HepG2 (cell line): Measurements from ENCODE around the gene MTOR. TPM values are rescaled to one million over a fixed set of nuclear protein-coding genes. Genes with fewer than 3 reads are reported as not detected.
A peak's percentile ranks its signal among the peaks of the same experiment; 100 is the strongest.

ENCODE experiments used
- ARNT ChIP-seq: fragments of 450-650 bp; IDR thresholded peaks from 2 replicates; pipeline ENCODE4 v1.6.1; 2017
- ATRX ChIP-seq: sonication (generic); formaldehyde crosslinking; IDR thresholded peaks from 2 replicates; pipeline ENCODE4 v1.4.0; 2020; ENCODE audit warnings: missing genetic modification reagents, borderline replicate concordance
- CHD2 ChIP-seq: IDR thresholded peaks from 2 replicates; pipeline ENCODE4 v1.6.1; 2011; ENCODE audit warnings: low read depth, low read length, improper control_type of control experiment
- FOXP1 ChIP-seq, 2 experiments: fragments of 450-650 bp in 1 of 2; IDR thresholded peaks; 2 replicates each; pipeline ENCODE4 v1.6.1; 2017 to 2018; ENCODE audit warnings: antibody characterized with exemption in 1 of 2
- ISL2 ChIP-seq: sonication (generic); formaldehyde crosslinking; IDR thresholded peaks from 2 replicates; pipeline ENCODE4 v1.5.0; 2020; ENCODE audit warnings: missing genetic modification reagents
- MAFF ChIP-seq: IDR thresholded peaks from 2 replicates; pipeline ENCODE4 v1.6.1; 2011; ENCODE audit warnings: low read depth, low read length, improper control_type of control experiment
- NCOA1 ChIP-seq: sonication (generic); formaldehyde crosslinking; IDR thresholded peaks from 2 replicates; pipeline ENCODE4 v1.9.0; 2021; ENCODE audit warnings: missing genetic modification reagents
- NFATC3 ChIP-seq: sonication (generic); formaldehyde crosslinking; IDR thresholded peaks from 2 replicates; pipeline ENCODE4 v1.5.1; 2020; ENCODE audit warnings: mild to moderate bottlenecking, missing genetic modification reagents
- PLSCR1 ChIP-seq: sonication (generic); formaldehyde crosslinking; IDR thresholded peaks from 2 replicates; pipeline ENCODE4 v1.5.0; 2020; ENCODE audit warnings: missing genetic modification reagents, mild to moderate bottlenecking, borderline replicate concordance
- RCOR2 ChIP-seq: IDR thresholded peaks from 2 replicates; pipeline ENCODE4 v1.6.1; 2016; ENCODE audit warnings: missing biosample characterization, missing genetic modification reagents
- RFX5 ChIP-seq: IDR thresholded peaks from 2 replicates; pipeline ENCODE4 v1.6.1; 2011; ENCODE audit warnings: low read depth, low read length, improper control_type of control experiment
- SAFB2 ChIP-seq: sonication (generic); formaldehyde crosslinking; IDR thresholded peaks from 2 replicates; pipeline ENCODE4 v1.5.1; 2020; ENCODE audit warnings: missing genetic modification reagents, low read depth, mild to moderate bottlenecking, borderline replicate concordance
- SNAPC2 ChIP-seq: sonication (generic); formaldehyde crosslinking; IDR thresholded peaks from 2 replicates; pipeline ENCODE4 v1.8.1; 2022; ENCODE audit warnings: mild to moderate bottlenecking, missing genetic modification reagents
- SPEN ChIP-seq: sonication (generic); formaldehyde crosslinking; IDR thresholded peaks from 2 replicates; pipeline ENCODE4 v1.5.1; 2020; ENCODE audit warnings: low read depth, mild to moderate bottlenecking, missing genetic modification reagents
- SRSF9 ChIP-seq: fragments of 200-400 bp; formaldehyde crosslinking; IDR thresholded peaks from 2 replicates; pipeline ENCODE4 v1.6.1; 2018; ENCODE audit warnings: borderline replicate concordance, mild to moderate bottlenecking, low read depth, low read length; ENCODE audit not compliant: insufficient read depth, poor library complexity, severe bottlenecking
- TAF1 ChIP-seq: sonication (generic); formaldehyde crosslinking; IDR thresholded peaks from 2 replicates; pipeline ENCODE4 v1.4.0; 2020; ENCODE audit warnings: missing genetic modification reagents
- TRIM22 ChIP-seq: fragments of 450-650 bp; IDR thresholded peaks from 2 replicates; pipeline ENCODE4 v1.6.1; 2017
- ZBTB14 ChIP-seq: sonication (generic); formaldehyde crosslinking; IDR thresholded peaks from 2 replicates; pipeline ENCODE4 v1.4.0; 2020; ENCODE audit warnings: missing genetic modification reagents
- ZC3H13 ChIP-seq: sonication (generic); formaldehyde crosslinking; IDR thresholded peaks from 2 replicates; pipeline ENCODE4 v1.8.1; 2023; ENCODE audit warnings: mild to moderate bottlenecking, missing genetic modification reagents, moderate library complexity
- ZIK1 ChIP-seq: sonication (generic); formaldehyde crosslinking; IDR thresholded peaks from 2 replicates; pipeline ENCODE4 v1.5.0; 2020; ENCODE audit warnings: mild to moderate bottlenecking, low read depth, missing genetic modification reagents, borderline replicate concordance
- ZNF235 ChIP-seq: sonication (generic); formaldehyde crosslinking; IDR thresholded peaks from 2 replicates; pipeline ENCODE4 v1.8.1; 2023; ENCODE audit warnings: mild to moderate bottlenecking, missing genetic modification reagents, borderline replicate concordance
- ZNF570 ChIP-seq: sonication (generic); formaldehyde crosslinking; IDR thresholded peaks from 2 replicates; pipeline ENCODE4 v1.4.0; 2020; ENCODE audit warnings: mild to moderate bottlenecking, missing genetic modification reagents, borderline replicate concordance
- ZNF841 ChIP-seq: sonication (generic); formaldehyde crosslinking; IDR thresholded peaks from 2 replicates; pipeline ENCODE4 v1.8.1; 2023; ENCODE audit warnings: missing genetic modification reagents, borderline replicate concordance
- ZNF883 ChIP-seq: sonication (generic); formaldehyde crosslinking; IDR thresholded peaks from 2 replicates; pipeline ENCODE4 v1.5.1; 2020; ENCODE audit warnings: mild to moderate bottlenecking, missing genetic modification reagents; ENCODE audit errors: not compliant biosample characterization
- polyA plus RNA-seq, 8 experiments: library from polyadenylated mRNA; depleted of rRNA in 3 of 8; stranded (reverse) in 7 of 8; unstranded in 1 of 8; fragments of >200 nt; fragmentation: Illumina TruSeq in 4 of 8; extraction: Trizol in 4 of 8; gene quantifications; 2 replicates each; pipeline versions ENCODE4 v1.2.1 to v1.2.3, GENCODE V29; 2011 to 2016; ENCODE audit warnings: low read depth in 4 of 8, missing spikeins in 1 of 8, mixed read lengths in 1 of 8; ENCODE audit not compliant: insufficient read depth in 1 of 8
- total RNA-seq, 5 experiments: library from RNA; depleted of rRNA; stranded (reverse); fragments of >200 nt; fragmentation: Illumina TruSeq; extraction: Trizol; gene quantifications; 2 replicates each; pipeline ENCODE4 v1.2.3, GENCODE V29; 2016; ENCODE audit warnings: low read depth in 1 of 5
- TF ChIP-seq, protein P1 (sequence below): sonication (generic); formaldehyde crosslinking; IDR thresholded peaks from 2 replicates; pipeline ENCODE4 v1.8.0; 2022; ENCODE audit warnings: missing genetic modification reagents, mild to moderate bottlenecking, moderate library complexity, borderline replicate concordance
- TF ChIP-seq, protein P2 (sequence below): sonication (generic); formaldehyde crosslinking; IDR thresholded peaks from 2 replicates; pipeline ENCODE4 v1.5.0; 2020; ENCODE audit warnings: missing genetic modification reagents

MTOR gene
- total and polyA plus RNA-seq, 2 of the 13 experiments (the other 11 are each of a cell fraction or from before 2014, with no cell fraction given), result 24.6 to 34.6 TPM

GRCh38 chr1:11211925-11212587 lies 50.3 kb downstream of the MTOR start (continued):
- TF ChIP-seq CHD2 (no peak), ZNF841 (no peak), TAF1 (CRISPR knock-in tag) (no peak), ZNF883 (CRISPR knock-in tag) (no peak), PLSCR1 (CRISPR knock-in tag) (no peak), ATRX (no peak), NFATC3 (CRISPR knock-in tag) (no peak), FOXP1 (IDR thresholded peaks at IDR 0.05) (no peak), FOXP1 (CRISPR knock-in tag; IDR thresholded peaks at IDR 0.05) (peak; percentile 78), MAFF (no peak), ZIK1 (CRISPR knock-in tag) (no peak), SNAPC2 (CRISPR knock-in tag) (no peak), RFX5 (no peak), ZC3H13 (CRISPR knock-in tag) (no peak), SRSF9 (no peak), RCOR2 (CRISPR knock-in tag) (no peak), ZNF570 (CRISPR knock-in tag) (no peak), TRIM22 (no peak), SPEN (no peak), ZBTB14 (CRISPR knock-in tag) (no peak), NCOA1 (CRISPR knock-in tag) (no peak), SAFB2 (CRISPR knock-in tag) (no peak), ISL2 (CRISPR knock-in tag) (0 out of 2 replicates have a peak, but pooled peaks have one; percentile 15), ARNT (no peak), ZNF235 (CRISPR knock-in tag) (no peak)
- TF ChIP-seq, protein P1, sequence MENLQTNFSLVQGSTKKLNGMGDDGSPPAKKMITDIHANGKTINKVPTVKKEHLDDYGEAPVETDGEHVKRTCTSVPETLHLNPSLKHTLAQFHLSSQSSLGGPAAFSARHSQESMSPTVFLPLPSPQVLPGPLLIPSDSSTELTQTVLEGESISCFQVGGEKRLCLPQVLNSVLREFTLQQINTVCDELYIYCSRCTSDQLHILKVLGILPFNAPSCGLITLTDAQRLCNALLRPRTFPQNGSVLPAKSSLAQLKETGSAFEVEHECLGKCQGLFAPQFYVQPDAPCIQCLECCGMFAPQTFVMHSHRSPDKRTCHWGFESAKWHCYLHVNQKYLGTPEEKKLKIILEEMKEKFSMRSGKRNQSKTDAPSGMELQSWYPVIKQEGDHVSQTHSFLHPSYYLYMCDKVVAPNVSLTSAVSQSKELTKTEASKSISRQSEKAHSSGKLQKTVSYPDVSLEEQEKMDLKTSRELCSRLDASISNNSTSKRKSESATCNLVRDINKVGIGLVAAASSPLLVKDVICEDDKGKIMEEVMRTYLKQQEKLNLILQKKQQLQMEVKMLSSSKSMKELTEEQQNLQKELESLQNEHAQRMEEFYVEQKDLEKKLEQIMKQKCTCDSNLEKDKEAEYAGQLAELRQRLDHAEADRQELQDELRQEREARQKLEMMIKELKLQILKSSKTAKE (CRISPR knock-in tag), result no peak
- TF ChIP-seq, protein P2, sequence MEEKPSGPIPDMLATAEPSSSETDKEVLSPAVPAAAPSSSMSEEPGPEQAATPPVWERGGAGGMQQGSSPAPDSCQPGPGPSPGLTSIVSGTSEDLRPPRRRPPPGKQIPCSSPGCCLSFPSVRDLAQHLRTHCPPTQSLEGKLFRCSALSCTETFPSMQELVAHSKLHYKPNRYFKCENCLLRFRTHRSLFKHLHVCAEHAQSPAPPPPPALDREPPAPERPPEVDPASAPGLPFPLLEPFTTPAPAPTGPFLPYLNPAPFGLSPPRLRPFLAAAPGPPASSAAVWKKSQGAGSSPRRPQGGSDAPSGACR (CRISPR knock-in tag), result no peak
